CD4-positive, alpha-beta T cell treated with Interleukin-6 for 4 hours (primary cell): ENCODE data around the gene AANAT.

Source experiments
- DNase-seq: peaks from one replicate; pipeline ENCODE4 v3.0.0-alpha.2; 2020; ENCODE audit warnings: mixed read lengths

AANAT gene

GRCh38 chr17:76467366-76467765 lies at the start of gene AANAT:
Gene AANAT, plus strand, starts transcription at chr17:76467603. Its CDS starts 1,144 bp downstream, at chr17:76468747.
- no peak for DNase-seq

GRCh38 chr17:76419576-76420260 lies 47.7 kb upstream of the AANAT start:
- DNase-seq = no peak

GRCh38 chr17:76420356-76421043 lies 46.9 kb upstream of the AANAT start:
- DNase-seq = no peak

GRCh38 chr17:76421044-76421407 lies 46.4 kb upstream of the AANAT start:
- no peak for DNase-seq

GRCh38 chr17:76422406-76422805 lies 45.0 kb upstream of the AANAT start:
- no peak for DNase-seq

- no peak for DNase-seq
These were observed 44.5 kb upstream of the AANAT start for GRCh38 chr17:76422860-76423259.

GRCh38 chr17:76426853-76427252 lies 40.5 kb upstream of the AANAT start:
- DNase-seq = no peak

GRCh38 chr17:76427501-76428231 lies 39.7 kb upstream of the AANAT start:
- DNase-seq = no peak

- DNase-seq = no peak
These were observed 38.9 kb upstream of the AANAT start for GRCh38 chr17:76428511-76428910.

- DNase-seq = no peak
These were observed 35.9 kb upstream of the AANAT start for GRCh38 chr17:76431509-76431908.

- no peak for DNase-seq
These were observed 35.4 kb upstream of the AANAT start for GRCh38 chr17:76432004-76432403.

GRCh38 chr17:76432712-76433336 lies 34.6 kb upstream of the AANAT start:
- DNase-seq = no peak

GRCh38 chr17:76433693-76434092 lies 33.7 kb upstream of the AANAT start:
- no peak for DNase-seq

- DNase-seq = no peak
These were observed 32.5 kb upstream of the AANAT start for GRCh38 chr17:76434870-76435269.

GRCh38 chr17:76435751-76436150 lies 31.7 kb upstream of the AANAT start:
- DNase-seq = no peak

GRCh38 chr17:76437467-76438402 lies 29.7 kb upstream of the AANAT start:
- no peak for DNase-seq

GRCh38 chr17:76438906-76439305 lies 28.5 kb upstream of the AANAT start:
- no peak for DNase-seq

GRCh38 chr17:76439314-76439928 lies 28.0 kb upstream of the AANAT start:
- DNase-seq = no peak

- DNase-seq = no peak
These were observed 26.5 kb upstream of the AANAT start for GRCh38 chr17:76440751-76441362.

GRCh38 chr17:76441686-76442340 lies 25.6 kb upstream of the AANAT start:
- DNase-seq = no peak
